IMR-90 (cell line): ENCODE measurements around the gene ZNF155. TPM values are rescaled to one million over a fixed set of nuclear protein-coding genes. Genes with fewer than 3 reads are reported as not detected.
A peak's percentile ranks its signal among the peaks of the same experiment; 100 is the strongest.

Experiments
- ATAC-seq: fragments of 200-7000 bp; cut with Tn5 transposase; 2 replicates; pipeline ENCODE4 v1.9.1; 2020; ENCODE audit warnings: low read depth, mild to moderate bottlenecking, moderate library complexity
- BruUV-seq: library from RNA; stranded (reverse); fragments of 400-500 nt; replicated peaks from 2 replicates; lab custom pipeline; 2021; lab: Mats Ljungman, UMichigan
- CTCF ChIA-PET: fragments of 300-600 bp; formaldehyde crosslinking; extraction: SDS; loops from one replicate; lab custom pipeline; 2021; ENCODE audit warnings: antibody characterized with exemption; lab: Yijun Ruan, JAX
- POLR2A ChIA-PET: fragments of 300-600 bp; sonication (Branson Sonifier 250); formaldehyde crosslinking; loops from one replicate; lab custom pipeline; 2022; ENCODE audit warnings: antibody characterized with exemption; ENCODE audit not compliant: unreplicated experiment; lab: Charles Lee
- DNase-seq: peaks from one replicate; pipeline ENCODE4 v3.0.0; 2013
- H2AFZ ChIP-seq: replicated peaks from 2 replicates; pipeline ENCODE3; 2013; ENCODE audit warnings: low read length, mild to moderate bottlenecking; ENCODE audit not compliant: poor library complexity
- H2AK5ac ChIP-seq: 2 replicates; pipeline ENCODE4 v1.6.1; 2013; ENCODE audit warnings: low read depth, low read length, inconsistent platforms
- H2AK9ac ChIP-seq: replicated peaks from 2 replicates; pipeline ENCODE3; 2013; ENCODE audit warnings: mild to moderate bottlenecking, low read depth, low read length, moderate library complexity; ENCODE audit not compliant: poor library complexity
- H2BK120ac ChIP-seq: 2 replicates; pipeline ENCODE4 v1.6.1; 2013; ENCODE audit warnings: low read depth, low read length, inconsistent platforms
- H2BK15ac ChIP-seq: 3 replicates; pipeline ENCODE4 v1.6.1; 2013; ENCODE audit warnings: low read depth, low read length, inconsistent platforms
- H2BK20ac ChIP-seq: 2 replicates; pipeline ENCODE4 v1.6.1; 2013; ENCODE audit warnings: low read depth, mild to moderate bottlenecking, inconsistent platforms, low read length, moderate library complexity
- H2BK5ac ChIP-seq: 2 replicates; pipeline ENCODE4 v1.6.1; 2013; ENCODE audit warnings: mild to moderate bottlenecking, low read depth, low read length, inconsistent platforms; ENCODE audit not compliant: poor library complexity, severe bottlenecking
- H3K14ac ChIP-seq: replicated peaks from 2 replicates; pipeline ENCODE4 v1.6.1; 2013; ENCODE audit warnings: low read depth, low read length, inconsistent platforms
- H3K18ac ChIP-seq: 2 replicates; pipeline ENCODE4 v1.6.1; 2013; ENCODE audit warnings: low read depth, low read length, control low read depth
- H3K23ac ChIP-seq: 2 replicates; pipeline ENCODE4 v1.6.1; 2013; ENCODE audit warnings: low read depth, low read length, inconsistent platforms
- H3K27ac ChIP-seq: 2 replicates; pipeline ENCODE4 v1.5.1; 2013; ENCODE audit warnings: mild to moderate bottlenecking, control low read depth, low read length; ENCODE audit not compliant: insufficient read depth
- H3K27me3 ChIP-seq: 2 replicates; pipeline ENCODE4 v1.6.1; 2013; ENCODE audit warnings: low read length; ENCODE audit not compliant: control insufficient read depth, insufficient read depth
- H3K36me3 ChIP-seq: 2 replicates; pipeline ENCODE4 v1.6.1; 2013; ENCODE audit warnings: low read length, mixed read lengths; ENCODE audit not compliant: control insufficient read depth, insufficient read depth
- H3K4ac ChIP-seq: 2 replicates; pipeline ENCODE4 v1.6.1; 2013; ENCODE audit warnings: low read depth, low read length, inconsistent platforms
- H3K4me1 ChIP-seq: 2 replicates; pipeline ENCODE4 v1.6.1; 2013; ENCODE audit warnings: low read length, mixed read lengths; ENCODE audit not compliant: control insufficient read depth, insufficient read depth
- H3K4me2 ChIP-seq: 2 replicates; pipeline ENCODE4 v1.6.1; 2013; ENCODE audit warnings: low read depth, mild to moderate bottlenecking, control low read depth, low read length, moderate library complexity
- H3K4me3 ChIP-seq: 2 replicates; pipeline ENCODE4 v1.5.1; 2013; ENCODE audit warnings: low read depth, mild to moderate bottlenecking, control low read depth, low read length, moderate library complexity; ENCODE audit not compliant: insufficient read depth
- H3K56ac ChIP-seq: 2 replicates; pipeline ENCODE4 v1.6.1; 2013; ENCODE audit warnings: low read length, inconsistent platforms; ENCODE audit not compliant: insufficient read depth; ENCODE audit errors: extremely low read depth
- H3K79me1 ChIP-seq, 2 experiments: 2 replicates each; pipeline ENCODE4 v1.6.1; 2013; ENCODE audit warnings: low read length in 2 of 2, inconsistent platforms in 1 of 2, low read depth in 1 of 2
- H3K9ac ChIP-seq: 2 replicates; pipeline ENCODE4 v1.6.1; 2013; ENCODE audit warnings: low read depth, low read length, control low read depth
- H3K9me1 ChIP-seq: 2 replicates; pipeline ENCODE4 v1.6.1; 2013; ENCODE audit warnings: low read length, inconsistent platforms; ENCODE audit not compliant: insufficient read depth
- H3K9me3 ChIP-seq: 2 replicates; pipeline ENCODE4 v1.6.1; 2013; ENCODE audit warnings: low read length; ENCODE audit not compliant: control insufficient read depth, insufficient read depth
- H4K20me1 ChIP-seq: 2 replicates; pipeline ENCODE4 v1.6.1; 2013; ENCODE audit warnings: low read length, inconsistent platforms; ENCODE audit not compliant: insufficient read depth
- H4K5ac ChIP-seq: 2 replicates; pipeline ENCODE4 v1.6.1; 2013; ENCODE audit warnings: mild to moderate bottlenecking, low read depth, low read length, control low read depth
- H4K8ac ChIP-seq, 2 experiments: 2 replicates each; pipeline ENCODE4 v1.6.1; 2013; ENCODE audit warnings: low read depth in 2 of 2, low read length in 2 of 2, control low read depth in 1 of 2, inconsistent platforms in 1 of 2
- H4K91ac ChIP-seq: 2 replicates; pipeline ENCODE4 v1.6.1; 2013; ENCODE audit warnings: low read depth, low read length, inconsistent platforms; ENCODE audit not compliant: insufficient read depth
- CHD1 ChIP-seq: IDR thresholded peaks from 2 replicates; pipeline ENCODE4 v1.6.1; 2012; ENCODE audit warnings: low read depth, low read length, improper control_type of control experiment
- MAZ ChIP-seq: IDR thresholded peaks from 2 replicates; pipeline ENCODE4 v1.6.1; 2012; ENCODE audit warnings: low read depth, mild to moderate bottlenecking, low read length, improper control_type of control experiment, moderate library complexity, borderline replicate concordance
- MXI1 ChIP-seq: IDR thresholded peaks from 2 replicates; pipeline ENCODE4 v1.6.1; 2012; ENCODE audit warnings: low read depth, mild to moderate bottlenecking, low read length, moderate library complexity, borderline replicate concordance
- POLR2A ChIP-seq: IDR thresholded peaks from 2 replicates; pipeline ENCODE4 v1.6.1; 2012; ENCODE audit warnings: mild to moderate bottlenecking, low read depth, low read length
- RAD21 ChIP-seq: IDR thresholded peaks from 2 replicates; pipeline ENCODE4 v1.6.1; 2012; ENCODE audit warnings: low read length, improper control_type of control experiment
- RFX5 ChIP-seq: IDR thresholded peaks from 2 replicates; pipeline ENCODE4 v1.8.0; 2012; ENCODE audit warnings: low read depth, mild to moderate bottlenecking, low read length, moderate library complexity
- USF2 ChIP-seq: fragments of 150-350 bp; IDR thresholded peaks from 2 replicates; pipeline ENCODE4 v1.6.1; 2017; ENCODE audit warnings: mild to moderate bottlenecking, antibody characterized with exemption, low read length, low read depth
- WGBS, 2 experiments: methylation state at CpG; one replicate each; pipeline versions ENCODE4 v1.1.5 to v1.1.7; 2013; ENCODE audit warnings: missing lambda C conversion rate in 2 of 2; ENCODE audit not compliant: insufficient read length in 1 of 2; ENCODE audit errors: extremely low coverage in 2 of 2; 5-methylcytosine and 5-hydroxymethylcytosine counted together
- dilution Hi-C: fragments of 300-500 bp; cut with HindIII; formaldehyde crosslinking; loops from one replicate; pipeline ENCODE4 v1.14.3; 2018; ENCODE audit warnings: low sequenced_read_pairs; ENCODE audit not compliant: unreplicated experiment
- in situ Hi-C: fragments of 300-500 bp; cut with MboI; formaldehyde crosslinking; loops from 3 replicates; pipeline ENCODE4 v1.14.3; 2019; ENCODE audit warnings: low sequenced_read_pairs, inconsistent platforms, mixed read lengths
- intact Hi-C: fragments of 100-400 bp; cut with micrococcal nuclease; formaldehyde crosslinking; loops from 2 replicates; pipeline ENCODE4 v1.10.0; 2022
- polyA plus RNA-seq, 3 experiments: library from polyadenylated mRNA; depleted of rRNA; stranded (reverse); fragments of >200 nt; gene quantifications; 2 replicates each; pipeline ENCODE4 v1.2.3, GENCODE V29; 2012; ENCODE audit warnings: low replicate concordance in 1 of 3
- total RNA-seq: library from RNA; depleted of rRNA; stranded (reverse); fragments of >200 nt; gene quantifications from 2 replicates; pipeline ENCODE4 v1.2.3, GENCODE V29; 2012

ZNF155 gene
- total and polyA plus RNA-seq, 2 of the 4 experiments (the other 2 are of a cell fraction) = 3.5 to 9.0 TPM

DNA sequence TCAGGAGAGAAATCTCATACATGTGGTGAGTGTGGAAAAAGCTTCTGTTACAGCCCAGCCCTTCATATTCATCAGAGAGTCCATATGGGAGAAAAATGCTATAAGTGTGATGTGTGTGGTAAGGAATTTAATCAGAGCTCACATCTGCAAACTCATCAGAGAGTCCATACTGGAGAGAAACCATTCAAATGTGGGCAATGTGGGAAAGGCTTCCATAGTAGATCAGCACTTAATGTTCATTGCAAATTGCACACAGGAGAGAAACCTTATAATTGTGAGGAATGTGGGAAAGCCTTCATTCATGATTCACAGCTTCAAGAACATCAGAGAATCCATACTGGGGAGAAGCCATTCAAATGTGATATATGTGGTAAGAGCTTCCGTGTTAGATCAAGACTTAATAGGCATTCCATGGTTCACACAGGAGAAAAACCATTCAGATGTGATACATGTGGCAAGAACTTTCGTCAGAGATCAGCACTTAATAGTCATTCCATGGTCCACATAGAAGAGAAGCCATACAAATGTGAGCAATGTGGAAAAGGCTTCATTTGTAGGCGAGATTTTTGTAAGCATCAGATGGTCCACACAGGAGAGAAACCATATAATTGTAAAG lies 17.8 kb upstream of the ZNF155 start:
- ChIA-PET CTCF (no interaction called here), POLR2A (no interaction called here)
- Histone ChIP-seq H3K4me3 (no peak overlapping the region), H2AK9ac (no peak overlapping the region), H2BK120ac (no peak overlapping the region), H4K20me1 (no peaks in the 10 kb centered on the region), H3K4me2 (no peak overlapping the region), H3K14ac (no peak overlapping the region), H3K4ac (no peak overlapping the region), H2AK5ac (no peak overlapping the region), H2BK20ac (no peak overlapping the region), H2AFZ (no peak overlapping the region), H3K18ac (no peak overlapping the region), H2BK15ac (no peak overlapping the region), H3K9ac (no peak overlapping the region), H3K4me1 (no peaks in the 10 kb centered on the region), H3K36me3 (peaks cover 52% of the 10 kb centered on the region), H3K27ac (no peak overlapping the region), H3K27me3 (no peaks in the 10 kb centered on the region), H3K79me1 (peaks cover 3 to 5% of the 10 kb centered on the region in 2 experiments; a peak in 2 of 4 replicates), H2BK5ac (no peak overlapping the region), H3K56ac (no peak overlapping the region), H3K23ac (no peak overlapping the region), H3K9me1 (no peaks in the 10 kb centered on the region), H3K9me3 (peaks cover 73% of the 10 kb centered on the region), H4K91ac (no peak overlapping the region), H4K8ac (no peak overlapping the region), H4K5ac (no peak overlapping the region)
- intact Hi-C loops (no loop called here), in situ Hi-C loops (no loop called here), dilution Hi-C loops (no loop called here)
- BruUV-seq = TSS peak; percentile 5
- WGBS, 2 experiments = 100% methylated on average over 2 of the region's 3 CpGs; no CpG with 5 or more reads in 1 of the 2 experiments
- ATAC-seq (no peak), DNase-seq (no peak)
- TF ChIP-seq MAZ (no peak), RFX5 (no peak), RAD21 (no peak), POLR2A (no peak), MXI1 (no peak), USF2 (no peak), CHD1 (no peak)
